ENCODE measurements around the gene CHAD. TPM values are rescaled to one million over a fixed set of nuclear protein-coding genes. Genes with fewer than 3 reads are reported as not detected.
"Not testable (repeated sequence)": the region's sequence is repeated elsewhere in the genome, so short reads cannot be mapped to it uniquely, and the experiment has no call there.

The CHAD gene
- total and polyA plus RNA-seq, 12 donors: 1.7 to 26.6 (median 7.0) TPM

DNA sequence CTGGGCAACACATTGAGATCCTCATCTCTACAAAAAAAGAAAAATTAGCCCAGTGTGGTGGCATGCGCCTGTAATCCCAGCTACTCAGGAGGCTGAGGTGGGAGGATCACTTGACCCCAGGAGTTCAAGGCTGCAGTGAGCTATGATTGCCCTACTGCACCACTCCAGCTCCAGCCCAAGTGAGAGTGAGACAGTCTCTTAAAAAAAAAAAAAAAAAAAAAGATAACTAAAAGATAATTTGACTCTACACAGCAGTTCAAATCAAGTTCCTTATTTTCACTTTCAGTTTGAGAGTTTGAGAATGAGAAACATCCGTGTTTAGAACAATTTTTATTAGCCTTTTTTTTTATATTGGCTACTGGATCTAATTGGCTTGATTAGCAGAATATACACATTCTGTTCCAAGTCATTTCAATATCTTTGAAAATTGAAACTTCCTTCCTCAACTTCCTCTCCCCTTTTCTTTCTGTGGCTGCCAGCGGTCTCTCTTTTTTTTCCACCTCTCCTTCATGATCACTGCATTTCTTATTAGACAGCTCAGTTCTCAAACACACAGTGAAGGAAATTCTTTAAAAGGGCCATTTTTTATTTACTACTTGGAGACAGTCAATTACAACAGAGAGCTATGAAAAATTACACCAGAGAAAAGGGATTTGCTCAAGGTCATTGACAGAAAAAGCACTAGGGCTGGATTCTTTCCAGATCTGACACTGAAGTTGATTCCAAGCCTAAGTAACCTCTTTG is 47.2 kb downstream of the CHAD start:
- no peak for TF ChIP-seq POLR2A (IDR thresholded peaks at IDR 0.05)
- Histone ChIP-seq H3K9me3 (replicated peaks in 1 of 3) (no peaks in the 10 kb centered on the region), H3K27me3 (no peaks in the 10 kb centered on the region), H3K36me3 (replicated peaks in 1 of 2) (no peaks in the 10 kb centered on the region), H3K4me1 (replicated peaks in 1 of 2) (peaks cover 0 to 27% of the 10 kb centered on the region in 2 donors), H3K27ac (peak overlapping the region; percentile 54 to 81 (median 68)), H3K4me3 (peak overlapping the region in 2 of 4 donors; percentile 19 to 38)
- DNase-seq: no peak
- 27 to 35% (median 31%) methylated on average over 3 of the region's 3 CpGs for WGBS, 4 donors
- intact Hi-C loops (cut with DNase I): no loop called here

DNA sequence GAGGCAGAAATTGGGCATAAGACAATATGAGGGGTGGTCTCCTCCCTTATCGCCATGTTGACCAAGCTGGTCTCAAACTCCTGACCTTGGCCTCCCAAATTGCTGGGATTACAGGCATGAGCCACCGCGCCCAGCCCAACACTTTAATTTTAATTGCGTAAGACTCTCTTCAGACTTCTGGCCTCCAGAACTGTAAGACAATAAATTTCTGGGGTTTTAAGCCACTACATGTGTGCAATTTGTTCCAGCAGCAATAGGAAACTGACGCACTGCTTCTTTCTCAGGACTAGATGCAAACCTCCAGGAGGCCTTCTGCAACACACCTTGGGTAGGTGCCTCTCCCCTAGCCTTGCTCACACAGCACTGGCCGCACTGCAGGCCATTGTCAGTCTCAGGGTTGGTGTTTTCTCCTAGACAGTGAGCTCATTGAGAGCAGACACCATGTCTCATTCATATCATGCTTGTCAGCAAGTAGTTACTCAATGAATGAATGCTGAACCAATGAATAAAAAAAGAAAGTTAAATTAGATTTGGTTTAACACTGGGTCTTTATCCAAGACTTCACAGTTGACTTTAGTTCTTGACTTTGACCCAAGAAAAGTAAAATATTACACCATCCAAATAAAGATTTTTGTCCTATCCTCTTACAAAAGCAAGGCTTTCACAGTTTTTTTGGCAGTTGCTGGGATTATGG is 48.1 kb downstream of the CHAD start:
- 89 to 90% (median 89%) methylated on average over 5 to 6 of the region's 6 CpGs for WGBS, 4 donors
- peaks cover 0 to 24% of the 10 kb centered on the region in 2 donors for H3K4me1 ChIP-seq (replicated peaks in 1 of 2)
- H3K27me3 ChIP-seq: no peaks in the 10 kb centered on the region
- peak overlapping the region in 1 of 4 donors; percentile 38 for H3K4me3 ChIP-seq
- no peaks in the 10 kb centered on the region for H3K36me3 ChIP-seq (replicated peaks in 1 of 2)
- H3K27ac ChIP-seq: peak overlapping the region in 3 of 5 donors; percentile 68 to 81 (median 80)
- no peak for DNase-seq
- intact Hi-C loops (cut with DNase I): no loop called here
- no peaks in the 10 kb centered on the region for H3K9me3 ChIP-seq (replicated peaks in 1 of 3)
- TF ChIP-seq POLR2A (IDR thresholded peaks at IDR 0.05): no peak
- TF ChIP-seq, protein P1, sequence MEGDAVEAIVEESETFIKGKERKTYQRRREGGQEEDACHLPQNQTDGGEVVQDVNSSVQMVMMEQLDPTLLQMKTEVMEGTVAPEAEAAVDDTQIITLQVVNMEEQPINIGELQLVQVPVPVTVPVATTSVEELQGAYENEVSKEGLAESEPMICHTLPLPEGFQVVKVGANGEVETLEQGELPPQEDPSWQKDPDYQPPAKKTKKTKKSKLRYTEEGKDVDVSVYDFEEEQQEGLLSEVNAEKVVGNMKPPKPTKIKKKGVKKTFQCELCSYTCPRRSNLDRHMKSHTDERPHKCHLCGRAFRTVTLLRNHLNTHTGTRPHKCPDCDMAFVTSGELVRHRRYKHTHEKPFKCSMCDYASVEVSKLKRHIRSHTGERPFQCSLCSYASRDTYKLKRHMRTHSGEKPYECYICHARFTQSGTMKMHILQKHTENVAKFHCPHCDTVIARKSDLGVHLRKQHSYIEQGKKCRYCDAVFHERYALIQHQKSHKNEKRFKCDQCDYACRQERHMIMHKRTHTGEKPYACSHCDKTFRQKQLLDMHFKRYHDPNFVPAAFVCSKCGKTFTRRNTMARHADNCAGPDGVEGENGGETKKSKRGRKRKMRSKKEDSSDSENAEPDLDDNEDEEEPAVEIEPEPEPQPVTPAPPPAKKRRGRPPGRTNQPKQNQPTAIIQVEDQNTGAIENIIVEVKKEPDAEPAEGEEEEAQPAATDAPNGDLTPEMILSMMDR (IDR thresholded peaks at IDR 0.05): no peak

DNA sequence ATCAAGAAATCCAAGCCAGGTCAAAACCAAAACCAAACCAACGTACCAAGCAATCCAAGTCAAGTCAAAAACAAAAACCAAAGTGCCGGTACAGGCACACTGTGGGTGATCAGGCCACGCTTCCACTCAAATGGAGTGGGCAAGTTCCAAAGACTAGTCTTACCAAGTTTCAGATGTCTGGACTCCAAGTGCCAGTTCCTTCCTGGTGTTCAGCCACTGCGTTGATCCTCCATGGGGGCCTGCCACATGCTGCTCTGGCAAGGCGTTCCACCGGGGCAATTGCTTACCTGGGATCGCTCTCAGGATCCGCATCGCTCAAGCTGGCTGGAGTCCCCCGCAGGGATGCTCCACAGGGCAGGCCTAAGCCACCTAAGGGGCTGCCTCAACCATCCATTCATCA is 49.1 kb downstream of the CHAD start:
- H3K27me3 ChIP-seq; H3K36me3 ChIP-seq (replicated peaks in 1 of 2); DNase-seq; intact Hi-C loops (cut with DNase I); H3K9me3 ChIP-seq (replicated peaks in 1 of 3); H3K4me3 ChIP-seq; H3K27ac ChIP-seq: not testable (repeated sequence)
- H3K4me1 ChIP-seq (replicated peaks in 1 of 2): peaks cover 0 to 15% of the 10 kb centered on the region in 2 donors
- WGBS, 4 donors: 96 to 99% (median 98%) methylated on average over 10 of the region's 10 CpGs

DNA sequence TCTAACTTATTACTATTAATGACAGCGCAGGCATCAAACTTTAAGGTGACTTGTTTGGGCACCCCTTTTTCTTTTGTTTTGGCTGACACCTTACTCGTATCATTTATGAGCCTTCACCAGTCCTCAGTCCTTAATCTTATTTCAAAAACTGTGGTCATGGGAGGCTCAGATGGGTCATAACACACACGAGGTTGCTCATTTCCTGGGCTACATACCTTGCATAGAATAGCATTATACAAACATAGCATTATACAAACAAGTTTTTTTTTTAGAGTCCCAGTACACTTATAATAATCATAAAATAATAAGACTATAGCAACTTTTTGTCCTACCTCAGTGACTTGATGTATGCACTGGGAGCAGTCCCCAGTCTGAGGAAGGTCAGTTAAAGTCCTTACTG is 53.9 kb downstream of the CHAD start:
- Histone ChIP-seq H3K27me3 (no peaks in the 10 kb centered on the region), H3K27ac (no peak overlapping the region), H3K4me1 (replicated peaks in 1 of 2) (no peaks in the 10 kb centered on the region), H3K36me3 (replicated peaks in 1 of 2) (no peaks in the 10 kb centered on the region), H3K4me3 (no peak overlapping the region), H3K9me3 (replicated peaks in 1 of 3) (no peaks in the 10 kb centered on the region)
- WGBS, 4 donors: 81 to 85% (median 83%) methylated on average over 3 of the region's 3 CpGs
- intact Hi-C loops (cut with DNase I): no loop called here
- TF ChIP-seq, protein P1 (IDR thresholded peaks at IDR 0.05): no peak
- TF ChIP-seq POLR2A (IDR thresholded peaks at IDR 0.05): no peak
- no peak for DNase-seq

Other genes starting within 250 kb of the CHAD start
- under 1 TPM in 1 of 9 donors, not detected in 8; 0.06 TPM for gene TMEM92, start 194.4 kb downstream of the CHAD start, total RNA-seq
- under 1 TPM in 1 of 3 donors, not detected in 2; 0.13 TPM for gene TMEM92, start 194.4 kb downstream of the CHAD start, polyA plus RNA-seq
- gene XYLT2, start 122.8 kb downstream of the CHAD start, total RNA-seq: 10 to 100 TPM; 14.7 to 40.3 (median 31.9) TPM
- gene XYLT2, start 122.8 kb downstream of the CHAD start, polyA plus RNA-seq: 10 to 100 TPM in 2 of 3 donors, 1 to 10 TPM in 1; 4.6 to 29.8 (median 16.2) TPM
- 100 to 1,000 TPM in 3 of 9 donors, 10 to 100 TPM in 6; 75.0 to 159 (median 93.4) TPM for gene MRPL27, start 95.7 kb downstream of the CHAD start, total RNA-seq
- 100 to 1,000 TPM in 2 of 3 donors, 10 to 100 TPM in 1; 96.4 to 287 (median 159) TPM for gene MRPL27, start 95.7 kb downstream of the CHAD start, polyA plus RNA-seq
- gene EME1, start 95.7 kb downstream of the CHAD start, total RNA-seq: 1 to 10 TPM in 3 of 9 donors, under 1 TPM in 6; 0.18 to 5.2 (median 0.55) TPM
- gene EME1, start 95.7 kb downstream of the CHAD start, polyA plus RNA-seq: 1 to 10 TPM in 1 of 3 donors, under 1 TPM in 2; 0.48 to 1.5 (median 0.84) TPM
- 100 to 1,000 TPM in 7 of 9 donors, 10 to 100 TPM in 2; 88.6 to 337 (median 109) TPM for gene LRRC59, start 71.4 kb downstream of the CHAD start, total RNA-seq
- 100 to 1,000 TPM in 1 of 3 donors, 10 to 100 TPM in 2; 38.0 to 305 (median 49.3) TPM for gene LRRC59, start 71.4 kb downstream of the CHAD start, polyA plus RNA-seq
- 100 to 1,000 TPM in 8 of 9 donors, 10 to 100 TPM in 1; 92.1 to 434 (median 192) TPM for gene ACSF2, start 42.7 kb downstream of the CHAD start, total RNA-seq
- 100 to 1,000 TPM in 2 of 3 donors, 10 to 100 TPM in 1; 92.5 to 306 (median 253) TPM for gene ACSF2, start 42.7 kb downstream of the CHAD start, polyA plus RNA-seq
- gene RSAD1, start 10.0 kb upstream of the CHAD start, total RNA-seq: 10 to 100 TPM; 28.4 to 77.3 (median 51.7) TPM
- 10 to 100 TPM; 31.6 to 69.0 (median 60.5) TPM for gene RSAD1, start 10.0 kb upstream of the CHAD start, polyA plus RNA-seq
- gene MYCBPAP, start 39.6 kb upstream of the CHAD start, total RNA-seq: 1 to 10 TPM in 7 of 9 donors, under 1 TPM in 1, not detected in 1; 0.12 to 8.9 (median 2.3) TPM
- gene MYCBPAP, start 39.6 kb upstream of the CHAD start, polyA plus RNA-seq: 1 to 10 TPM in 2 of 3 donors, under 1 TPM in 1; 0.27 to 4.4 (median 2.2) TPM
- 10 to 100 TPM in 7 of 9 donors, 1 to 10 TPM in 2; 1.7 to 96.1 (median 36.0) TPM for gene EPN3, start 63.9 kb upstream of the CHAD start, total RNA-seq
- gene EPN3, start 63.9 kb upstream of the CHAD start, polyA plus RNA-seq: 10 to 100 TPM in 2 of 3 donors, 1 to 10 TPM in 1; 1.2 to 32.3 (median 10.5) TPM
- 100 to 1,000 TPM in 7 of 9 donors, 10 to 100 TPM in 2; 52.1 to 205 (median 151) TPM for gene SPATA20, start 78.3 kb upstream of the CHAD start, total RNA-seq
- 100 to 1,000 TPM in 2 of 3 donors, 10 to 100 TPM in 1; 12.7 to 246 (median 150) TPM for gene SPATA20, start 78.3 kb upstream of the CHAD start, polyA plus RNA-seq
- 1 to 10 TPM in 1 of 9 donors, under 1 TPM in 7, not detected in 1; 0.06 to 2.6 (median 0.20) TPM for gene CACNA1G, start 91.8 kb upstream of the CHAD start, total RNA-seq
- under 1 TPM; 0.05 to 0.24 (median 0.07) TPM for gene CACNA1G, start 91.8 kb upstream of the CHAD start, polyA plus RNA-seq
- gene ABCC3, start 166.0 kb upstream of the CHAD start, total RNA-seq: 100 to 1,000 TPM in 8 of 9 donors, 1 to 10 TPM in 1; 7.2 to 422 (median 239) TPM
- 100 to 1,000 TPM; 164 to 448 (median 414) TPM for gene ABCC3, start 166.0 kb upstream of the CHAD start, polyA plus RNA-seq
- 10 to 100 TPM; 24.8 to 46.4 (median 40.3) TPM for gene ANKRD40, start 239.0 kb upstream of the CHAD start, total RNA-seq
- gene ANKRD40, start 239.0 kb upstream of the CHAD start, polyA plus RNA-seq: 10 to 100 TPM; 14.9 to 37.0 (median 18.7) TPM

Data from adrenal gland (tissue), 12 donors.